ENCODE results near the gene ZNF827. TPM values are rescaled to one million over a fixed set of nuclear protein-coding genes. Genes with fewer than 3 reads are reported as not detected.

ZNF827 gene
- total RNA-seq, 1 donor from 2014 or later, result 11.2 TPM

GRCh38 chr4:145775406-145775805 lies 163.2 kb downstream of the ZNF827 start:
- intact Hi-C loops (cut with DNase I), result no loop called here
- no peak for DNase-seq
- ATAC-seq, result no peak
- no peak overlapping the region for H3K27ac ChIP-seq
- peaks cover 23% of the 10 kb centered on the region for H3K36me3 ChIP-seq
- no peak overlapping the region for H3K4me3 ChIP-seq
- H3K9me3 ChIP-seq, result no peaks in the 10 kb centered on the region
- H3K27me3 ChIP-seq, result no peaks in the 10 kb centered on the region
- TF ChIP-seq CTCF (IDR thresholded peaks at IDR 0.05), result no peak
- H3K4me1 ChIP-seq, result no peaks in the 10 kb centered on the region

GRCh38 chr4:145774473-145774872 lies 164.2 kb downstream of the ZNF827 start:
- no peak for TF ChIP-seq CTCF (IDR thresholded peaks at IDR 0.05)
- no peak for ATAC-seq
- Histone ChIP-seq H3K4me1 (no peaks in the 10 kb centered on the region), H3K27me3 (no peaks in the 10 kb centered on the region), H3K4me3 (no peak overlapping the region), H3K27ac (no peak overlapping the region), H3K9me3 (no peaks in the 10 kb centered on the region), H3K36me3 (peaks cover 23% of the 10 kb centered on the region)
- intact Hi-C loops (cut with DNase I), result no loop called here
- DNase-seq, result no peak

- H3K27ac ChIP-seq, result no peak overlapping the region
- ATAC-seq, result no peak
- no peaks in the 10 kb centered on the region for H3K4me1 ChIP-seq
- H3K36me3 ChIP-seq, result peaks cover 23% of the 10 kb centered on the region
- no peaks in the 10 kb centered on the region for H3K27me3 ChIP-seq
- DNase-seq, result no peak
- H3K9me3 ChIP-seq, result no peaks in the 10 kb centered on the region
- H3K4me3 ChIP-seq, result no peak overlapping the region
- intact Hi-C loops (cut with DNase I), result no loop called here
- no peak for TF ChIP-seq CTCF (IDR thresholded peaks at IDR 0.05)
Measured at GRCh38 chr4:145773581-145774234, 164.9 kb downstream of the ZNF827 start.

GRCh38 chr4:145772347-145772746 lies 166.3 kb downstream of the ZNF827 start:
- no peak for TF ChIP-seq CTCF (IDR thresholded peaks at IDR 0.05)
- intact Hi-C loops (cut with DNase I), result no loop called here
- Histone ChIP-seq H3K27ac (no peak overlapping the region), H3K4me3 (no peak overlapping the region), H3K9me3 (no peaks in the 10 kb centered on the region), H3K27me3 (no peaks in the 10 kb centered on the region), H3K4me1 (no peaks in the 10 kb centered on the region), H3K36me3 (peaks cover 23% of the 10 kb centered on the region)
- ATAC-seq (no peak), DNase-seq (no peak)

- no peak for TF ChIP-seq CTCF (IDR thresholded peaks at IDR 0.05)
- peaks cover 16% of the 10 kb centered on the region for H3K36me3 ChIP-seq
Measured at GRCh38 chr4:145770124-145770523, 168.5 kb downstream of the ZNF827 start.

More at GRCh38 chr4:145770124-145770523, 168.5 kb downstream of the ZNF827 start:
- Histone ChIP-seq H3K9me3 (no peaks in the 10 kb centered on the region), H3K27ac (no peak overlapping the region), H3K4me3 (no peak overlapping the region), H3K4me1 (no peaks in the 10 kb centered on the region), H3K27me3 (no peaks in the 10 kb centered on the region)
- no peak for DNase-seq
- intact Hi-C loops (cut with DNase I), result no loop called here
- ATAC-seq, result no peak
